ENCODE data around the gene PLBD1.

GRCh38 chr12:14597480-14597879 is 29.8 kb upstream of the PLBD1 start:
- TF ChIP-seq CTCF (IDR thresholded peaks at IDR 0.05; ENCODE audit: low read length) (no peak), EZH2 (IDR thresholded peaks at IDR 0.05; ENCODE audit: borderline replicate concordance, low read length) (no peak)

Measured in OCI-LY1 (cell line).